Prostate gland (tissue), 2 donors: Measurements from ENCODE around the gene LNX1. TPM values are rescaled to one million over a fixed set of nuclear protein-coding genes. Genes with fewer than 3 reads are reported as not detected.
"Not testable (repeated sequence)": the region's sequence is repeated elsewhere in the genome, so short reads cannot be mapped to it uniquely, and the experiment has no call there.

Experiments used
- DNase-seq: peaks from one replicate; pipeline ENCODE4 v3.0.0-alpha.2; 2019; ENCODE audit warnings: low spot score
- H3K27ac ChIP-seq, 2 donors: fragments of 200-600 bp; sonication (generic); 2 replicates each; pipeline ENCODE4 v1.5.1; 2017 to 2019
- H3K27me3 ChIP-seq: fragments of 200-600 bp; sonication (generic); replicated peaks from 2 replicates; pipeline ENCODE4 v1.5.1; 2019; ENCODE audit not compliant: insufficient read depth
- H3K36me3 ChIP-seq, 2 donors: fragments of 200-600 bp; sonication (generic); 1 replicate in 1 of 2; 2 replicates in 1 of 2; pipeline versions ENCODE4 v1.5.1 to v1.8.1; 2017 to 2019
- H3K4me1 ChIP-seq: fragments of 200-600 bp; sonication (generic); replicated peaks from 2 replicates; pipeline ENCODE4 v1.5.1; 2019
- H3K4me3 ChIP-seq, 2 donors: fragments of 200-600 bp; sonication (generic); 2 replicates each; pipeline ENCODE4 v1.5.1; 2017 to 2019
- H3K9me3 ChIP-seq: fragments of 200-600 bp; sonication (generic); 2 replicates; pipeline ENCODE4 v1.5.1; 2017
- POLR2A ChIP-seq: fragments of 450-650 bp; IDR thresholded peaks from one replicate; pipeline ENCODE4 v1.6.1; 2016; ENCODE audit warnings: antibody characterized with exemption, mild to moderate bottlenecking
- POLR2AphosphoS5 ChIP-seq: sonication (generic); formaldehyde crosslinking; IDR thresholded peaks from one replicate; pipeline ENCODE4 v1.6.1; 2017; ENCODE audit warnings: antibody characterized with exemption
- WGBS: methylation state at CpG from one replicate; pipeline ENCODE4 v1.1.5; 2018; 5-methylcytosine and 5-hydroxymethylcytosine counted together
- intact Hi-C: fragments of 100-400 bp; cut with DNase I; formaldehyde crosslinking; loops from one replicate; pipeline ENCODE4 v1.14.2; 2022
- total RNA-seq, 2 donors: library from RNA; depleted of rRNA; stranded (reverse); fragments of >200 nt; gene quantifications; one replicate each; pipeline ENCODE4 v1.1.0, GENCODE V29; 2016
- TF ChIP-seq, protein P1 (sequence below), 4 experiments: fragments of 200-600 bp in 2 of 4; fragments of 450-650 bp in 2 of 4; sonication (generic) in 2 of 4; IDR thresholded peaks; 1 replicate in 3 of 4; 2 replicates in 1 of 4; pipeline ENCODE4 v1.5.1; 2016 to 2019; ENCODE audit warnings: antibody characterized with exemption in 4 of 4, mild to moderate bottlenecking in 2 of 4, moderate library complexity in 2 of 4

LNX1 gene
- total RNA-seq, 2 donors from 2014 or later = 13.1 to 13.2 TPM

DNA sequence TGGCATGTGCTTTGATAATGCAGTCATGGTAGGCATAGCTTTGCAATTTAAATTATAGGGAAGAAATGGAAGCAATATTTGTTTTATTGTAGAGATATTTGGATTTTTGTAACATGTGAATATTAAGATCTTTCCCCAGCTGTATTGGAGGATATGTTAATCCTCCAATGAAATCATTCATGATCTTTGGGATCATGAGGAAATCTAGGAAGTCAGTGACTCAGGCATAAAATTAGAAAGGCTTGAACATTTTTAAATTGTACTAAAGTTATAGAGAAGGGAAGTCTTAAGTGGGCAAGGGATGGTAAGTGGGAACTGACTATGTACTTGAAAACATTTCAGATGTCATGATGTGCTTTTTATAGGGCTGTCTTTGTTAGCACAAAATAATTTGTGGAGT, 167.0 kb downstream of the LNX1 start:
- Histone ChIP-seq H3K4me1 (no peaks in the 10 kb centered on the region), H3K27me3 (no peaks in the 10 kb centered on the region), H3K9me3 (no peaks in the 10 kb centered on the region), H3K36me3 (no peaks in the 10 kb centered on the region), H3K4me3 (no peak overlapping the region), H3K27ac (no peak overlapping the region)
- DNase-seq = no peak
- intact Hi-C loops = no loop called here
- no peak for TF ChIP-seq POLR2A
- TF ChIP-seq, protein P1, sequence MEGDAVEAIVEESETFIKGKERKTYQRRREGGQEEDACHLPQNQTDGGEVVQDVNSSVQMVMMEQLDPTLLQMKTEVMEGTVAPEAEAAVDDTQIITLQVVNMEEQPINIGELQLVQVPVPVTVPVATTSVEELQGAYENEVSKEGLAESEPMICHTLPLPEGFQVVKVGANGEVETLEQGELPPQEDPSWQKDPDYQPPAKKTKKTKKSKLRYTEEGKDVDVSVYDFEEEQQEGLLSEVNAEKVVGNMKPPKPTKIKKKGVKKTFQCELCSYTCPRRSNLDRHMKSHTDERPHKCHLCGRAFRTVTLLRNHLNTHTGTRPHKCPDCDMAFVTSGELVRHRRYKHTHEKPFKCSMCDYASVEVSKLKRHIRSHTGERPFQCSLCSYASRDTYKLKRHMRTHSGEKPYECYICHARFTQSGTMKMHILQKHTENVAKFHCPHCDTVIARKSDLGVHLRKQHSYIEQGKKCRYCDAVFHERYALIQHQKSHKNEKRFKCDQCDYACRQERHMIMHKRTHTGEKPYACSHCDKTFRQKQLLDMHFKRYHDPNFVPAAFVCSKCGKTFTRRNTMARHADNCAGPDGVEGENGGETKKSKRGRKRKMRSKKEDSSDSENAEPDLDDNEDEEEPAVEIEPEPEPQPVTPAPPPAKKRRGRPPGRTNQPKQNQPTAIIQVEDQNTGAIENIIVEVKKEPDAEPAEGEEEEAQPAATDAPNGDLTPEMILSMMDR (IDR thresholded peaks at IDR 0.05) = no peak
- TF ChIP-seq POLR2AphosphoS5 = no peak

DNA sequence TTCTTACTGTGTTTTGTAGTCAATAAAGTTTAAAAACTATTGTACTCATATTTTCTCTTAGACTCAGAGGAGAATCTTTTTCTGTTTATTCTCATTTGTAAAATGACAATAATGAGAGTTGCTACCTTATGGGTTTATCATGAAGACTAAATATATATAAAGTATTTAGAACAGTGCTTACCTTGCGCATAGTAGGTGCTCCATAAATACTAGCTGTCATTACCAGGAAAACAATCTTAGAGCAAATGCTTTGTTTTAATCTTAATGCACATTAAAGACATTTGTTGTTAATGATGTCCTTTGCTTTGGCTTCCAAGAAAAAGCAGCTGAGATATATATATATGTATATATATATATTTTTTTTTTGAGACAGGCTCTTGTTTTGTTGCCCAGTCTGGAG, 168.9 kb downstream of the LNX1 start:
- no peak overlapping the region for H3K27ac ChIP-seq
- intact Hi-C loops = no loop called here
- H3K27me3 ChIP-seq = no peaks in the 10 kb centered on the region
- DNase-seq = no peak
- no peak overlapping the region for H3K4me3 ChIP-seq
- 93% methylated on average over 1 of the region's 1 CpG for WGBS
- TF ChIP-seq, protein P1 (IDR thresholded peaks at IDR 0.05) = no peak
- TF ChIP-seq POLR2AphosphoS5 = no peak
- TF ChIP-seq POLR2A = no peak
- H3K36me3 ChIP-seq = no peaks in the 10 kb centered on the region
- H3K4me1 ChIP-seq = no peaks in the 10 kb centered on the region
- no peaks in the 10 kb centered on the region for H3K9me3 ChIP-seq

DNA sequence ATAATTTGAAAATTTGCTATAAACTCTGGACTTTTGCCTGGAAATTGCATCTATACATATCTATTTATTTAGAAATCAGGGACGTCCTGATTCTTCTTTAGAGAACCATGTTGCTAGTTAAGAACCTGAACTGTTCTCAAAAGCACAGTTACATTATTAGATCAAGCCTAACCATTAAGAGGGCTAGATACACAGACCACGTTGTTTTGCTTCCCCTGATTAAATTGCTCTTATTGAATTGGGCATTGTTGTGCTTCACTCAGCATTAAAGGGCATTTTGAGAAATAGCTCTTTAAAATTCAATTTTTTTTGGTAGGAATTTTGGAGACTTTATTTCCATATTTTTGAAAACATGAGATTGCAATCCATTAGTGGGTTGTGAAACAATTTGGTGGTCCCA, 169.5 kb downstream of the LNX1 start:
- 81% methylated on average over 2 of the region's 2 CpGs for WGBS
- H3K27me3 ChIP-seq = no peaks in the 10 kb centered on the region
- TF ChIP-seq, protein P1 (IDR thresholded peaks at IDR 0.05) = no peak
- TF ChIP-seq POLR2AphosphoS5 (no peak), POLR2A (no peak)
- intact Hi-C loops = no loop called here
- H3K27ac ChIP-seq = no peak overlapping the region
- no peaks in the 10 kb centered on the region for H3K36me3 ChIP-seq
- H3K9me3 ChIP-seq = no peaks in the 10 kb centered on the region
- no peaks in the 10 kb centered on the region for H3K4me1 ChIP-seq
- no peak for DNase-seq
- H3K4me3 ChIP-seq = no peak overlapping the region

DNA sequence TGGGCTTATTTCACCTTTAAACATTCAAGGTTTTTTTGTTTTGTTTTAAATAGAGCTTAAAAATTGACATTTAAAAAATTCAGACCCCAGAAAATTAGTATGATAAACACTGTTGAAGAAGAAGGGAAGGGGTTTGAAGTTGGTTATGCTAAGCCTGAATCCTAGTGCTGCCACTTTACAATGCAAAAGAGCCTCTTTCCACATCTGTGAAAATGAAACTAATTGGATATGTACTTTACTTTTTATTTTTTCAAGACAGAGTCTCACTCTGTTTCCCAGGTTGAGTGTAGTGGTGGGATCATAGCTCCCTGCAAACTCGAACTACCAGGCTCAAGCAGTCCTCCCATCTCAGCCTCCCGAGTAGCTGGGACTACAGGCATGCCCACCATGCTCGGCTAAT, 172.1 kb downstream of the LNX1 start:
- no peak for DNase-seq
- intact Hi-C loops = no loop called here
- no peaks in the 10 kb centered on the region for H3K9me3 ChIP-seq
- TF ChIP-seq POLR2AphosphoS5 (no peak), POLR2A (no peak)
- TF ChIP-seq, protein P1 (IDR thresholded peaks at IDR 0.05) = no peak
- WGBS = 97% methylated on average over 3 of the region's 3 CpGs
- H3K27me3 ChIP-seq = no peaks in the 10 kb centered on the region
- H3K4me3 ChIP-seq = no peak overlapping the region
- H3K27ac ChIP-seq = no peak overlapping the region
- no peaks in the 10 kb centered on the region for H3K4me1 ChIP-seq
- H3K36me3 ChIP-seq = no peaks in the 10 kb centered on the region

DNA sequence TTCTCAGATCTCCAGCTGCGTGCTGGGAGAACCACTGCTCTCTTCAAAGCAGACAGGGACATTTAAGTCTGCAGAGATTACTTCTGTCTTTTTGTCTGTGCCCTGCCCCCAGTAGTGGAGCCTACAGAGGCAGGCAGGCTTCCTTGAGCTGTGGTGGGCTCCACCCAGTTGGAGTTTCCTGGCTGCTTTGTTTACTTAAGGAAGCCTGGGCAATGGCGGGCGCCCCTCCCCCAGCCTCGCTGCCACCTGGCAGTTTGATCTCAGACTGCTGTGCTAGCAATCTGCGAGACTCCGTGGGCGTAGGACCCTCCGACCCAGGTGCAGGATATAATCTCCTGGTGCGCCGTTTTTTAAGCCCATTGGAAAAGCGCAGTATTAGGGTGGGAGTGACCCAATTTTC, 181.8 kb downstream of the LNX1 start:
- not testable (repeated sequence) for DNase-seq

More for the DNA sequence above, 181.8 kb downstream of the LNX1 start:
- intact Hi-C loops, H3K36me3 ChIP-seq, H3K9me3 ChIP-seq, H3K27me3 ChIP-seq, H3K4me3 ChIP-seq, H3K27ac ChIP-seq, H3K4me1 ChIP-seq: not testable (repeated sequence)
- WGBS = 94% methylated on average over 11 of the region's 11 CpGs

Other genes with a start within 250 kb of the LNX1 start
- 10 to 100 TPM; 10.7 to 21.1 TPM for gene SCFD2, start 225.4 kb downstream of the LNX1 start, total RNA-seq
- gene FIP1L1, start 213.8 kb downstream of the LNX1 start, total RNA-seq = 10 to 100 TPM; 41.0 to 63.5 TPM